Gastrocnemius medialis (tissue), 4 donors: ENCODE measurements around the gene PPP1R14C. TPM values are rescaled to one million over a fixed set of nuclear protein-coding genes. Genes with fewer than 3 reads are reported as not detected.

Experiments used
- ATAC-seq, 2 donors: fragments of 150-250 bp; one replicate each; pipeline ENCODE4 v1.9.1; 2016
- DNase-seq, 2 donors: peaks; one replicate each; pipeline ENCODE4 v3.0.0-alpha.2; 2019
- H3K27ac ChIP-seq, 4 donors: fragments of 200-600 bp; sonication (generic); 1 replicate in 1 of 4; 2 replicates in 3 of 4; pipeline ENCODE4 v1.5.1; 2016 to 2018; ENCODE audit warnings: mild to moderate bottlenecking in 2 of 4, moderate library complexity in 1 of 4
- H3K27me3 ChIP-seq, 3 donors: fragments of 200-600 bp; sonication (generic) in 2 of 3; 1 replicate in 1 of 3; 2 replicates in 2 of 3; pipeline versions ENCODE4 v1.5.1 to v1.6.0; 2016 to 2019; ENCODE audit warnings: mild to moderate bottlenecking in 1 of 3, moderate library complexity in 1 of 3
- H3K36me3 ChIP-seq, 2 donors: fragments of 200-600 bp; sonication (generic) in 1 of 2; one replicate each; pipeline ENCODE4 v1.5.1; 2017 to 2018
- H3K4me1 ChIP-seq, 2 donors: fragments of 200-600 bp; sonication (generic) in 1 of 2; one replicate each; pipeline ENCODE4 v1.5.1; 2016 to 2017; ENCODE audit warnings: mild to moderate bottlenecking in 2 of 2
- H3K4me3 ChIP-seq, 4 donors: fragments of 200-600 bp; sonication (generic) in 3 of 4; 1 replicate in 1 of 4; 2 replicates in 3 of 4; pipeline ENCODE4 v1.5.1; 2016 to 2019; ENCODE audit warnings: mild to moderate bottlenecking in 2 of 4
- H3K9me3 ChIP-seq, 3 donors: fragments of 200-600 bp; sonication (generic) in 2 of 3; 1 replicate in 1 of 3; 2 replicates in 2 of 3; pipeline ENCODE4 v1.5.1; 2016 to 2019
- CTCF ChIP-seq, 5 experiments: fragments of 450-650 bp in 3 of 5; fragments of 200-600 bp in 2 of 5; sonication (generic) in 2 of 5; IDR thresholded peaks in 4 of 5; conservative IDR thresholded peaks in 1 of 5; 1 replicate in 4 of 5; 2 replicates in 1 of 5; pipeline ENCODE4 v1.5.1; 2016 to 2019; ENCODE audit warnings: antibody characterized with exemption in 5 of 5, mild to moderate bottlenecking in 3 of 5, moderate library complexity in 3 of 5
- POLR2A ChIP-seq, 2 donors: fragments of 450-650 bp; IDR thresholded peaks; one replicate each; pipeline ENCODE4 v1.6.1; 2017; ENCODE audit warnings: antibody characterized with exemption in 2 of 2, mild to moderate bottlenecking in 2 of 2, moderate library complexity in 2 of 2
- in situ Hi-C, 4 donors: fragments of 200-750 bp; cut with MboI; loops; one replicate each; pipeline versions ENCODE4 v1.15.0 to v1.8.0; 2017; ENCODE audit warnings: low sequenced_read_pairs in 4 of 4
- intact Hi-C: fragments of 100-400 bp; cut with DNase I; formaldehyde crosslinking; loops from one replicate; pipeline ENCODE4 v1.15.1; 2023; ENCODE audit warnings: low total_unique reads
- total RNA-seq, 4 donors: library from RNA; depleted of rRNA; stranded (reverse); fragments of >200 nt; gene quantifications; one replicate each; pipeline versions ENCODE4 v1.1.0 to v1.2.3, GENCODE V29; 2016

Gene PPP1R14C
- total RNA-seq, 4 donors from 2014 or later: 14.9 to 37.0 (median 21.7) TPM

DNA sequence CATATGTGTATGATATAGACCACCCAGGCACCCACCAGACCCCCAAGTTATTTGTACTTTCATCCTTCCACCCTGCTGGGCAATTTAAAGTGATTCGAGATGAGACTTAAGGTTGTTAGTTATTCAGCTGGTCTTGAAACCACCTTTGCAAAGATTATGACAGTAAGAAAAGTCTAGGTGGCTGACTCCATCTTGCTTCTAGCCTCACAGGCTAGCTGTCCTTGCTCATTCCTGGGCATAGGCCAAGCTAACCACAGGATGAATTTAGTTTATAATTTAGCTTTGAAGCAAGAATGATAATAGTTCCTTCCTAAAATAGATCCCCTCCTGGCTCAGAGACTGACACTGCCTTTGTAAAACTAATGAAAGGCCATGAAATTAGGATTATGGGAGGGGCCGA is 154.0 kb downstream of the PPP1R14C start:
- H3K36me3 ChIP-seq: no peaks in the 10 kb centered on the region
- no peak overlapping the region for H3K4me3 ChIP-seq
- no peak for DNase-seq
- no peak overlapping the region for H3K27ac ChIP-seq
- TF ChIP-seq POLR2A (IDR thresholded peaks at IDR 0.05) (no peak), CTCF (IDR thresholded peaks at IDR 0.05 in 4 of 5, conservative IDR thresholded peaks at IDR 0.05 in 1 of 5) (no peak)
- in situ Hi-C loops: no loop called here
- no peaks in the 10 kb centered on the region for H3K27me3 ChIP-seq
- peaks cover 0 to 15% (median 0%) of the 10 kb centered on the region in 3 donors for H3K9me3 ChIP-seq
- peaks cover 6% of the 10 kb centered on the region in 2 donors for H3K4me1 ChIP-seq
- ATAC-seq: no peak
- intact Hi-C loops: no loop called here

- DNase-seq: no peak
These were observed 154.6 kb downstream of the PPP1R14C start for GRCh38 chr6:150297327-150298029.

DNA sequence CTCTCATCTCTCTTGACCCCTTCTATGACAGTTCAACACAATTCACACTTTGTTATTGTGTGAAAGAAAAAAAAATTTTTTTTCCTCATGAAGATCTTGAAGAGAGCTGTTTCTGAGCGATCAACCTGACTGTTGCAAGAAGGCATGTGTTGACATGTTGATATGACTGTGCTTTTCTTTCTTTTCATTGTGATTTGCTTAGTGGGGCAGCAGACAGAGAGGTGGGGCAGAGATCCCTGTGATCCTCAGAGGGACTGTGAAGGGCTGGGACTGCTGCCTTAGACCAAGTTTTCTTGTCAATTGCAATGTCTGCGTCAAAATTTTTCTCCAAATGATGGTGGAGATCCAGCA is 155.2 kb downstream of the PPP1R14C start:
- TF ChIP-seq CTCF (IDR thresholded peaks at IDR 0.05 in 4 of 5, conservative IDR thresholded peaks at IDR 0.05 in 1 of 5) (no peak), POLR2A (IDR thresholded peaks at IDR 0.05) (no peak)
- no peak for DNase-seq
- Histone ChIP-seq H3K9me3 (peaks cover 0 to 15% (median 0%) of the 10 kb centered on the region in 3 donors), H3K27ac (no peak overlapping the region), H3K36me3 (no peaks in the 10 kb centered on the region), H3K27me3 (no peaks in the 10 kb centered on the region), H3K4me3 (no peak overlapping the region), H3K4me1 (peaks cover 6% of the 10 kb centered on the region in 2 donors)
- no peak for ATAC-seq
- intact Hi-C loops: no loop called here
- in situ Hi-C loops: no loop called here

More at GRCh38 chr6:150297327-150298029, 154.6 kb downstream of the PPP1R14C start:
- Histone ChIP-seq H3K27me3 (no peaks in the 10 kb centered on the region), H3K4me1 (peaks cover 6% of the 10 kb centered on the region in 2 donors), H3K27ac (no peak overlapping the region), H3K9me3 (peaks cover 0 to 15% (median 0%) of the 10 kb centered on the region in 3 donors), H3K36me3 (no peaks in the 10 kb centered on the region), H3K4me3 (no peak overlapping the region)
- TF ChIP-seq CTCF (IDR thresholded peaks at IDR 0.05 in 4 of 5, conservative IDR thresholded peaks at IDR 0.05 in 1 of 5) (no peak), POLR2A (IDR thresholded peaks at IDR 0.05) (no peak)
- ATAC-seq: no peak
- in situ Hi-C loops: no loop called here
- intact Hi-C loops: no loop called here

DNA sequence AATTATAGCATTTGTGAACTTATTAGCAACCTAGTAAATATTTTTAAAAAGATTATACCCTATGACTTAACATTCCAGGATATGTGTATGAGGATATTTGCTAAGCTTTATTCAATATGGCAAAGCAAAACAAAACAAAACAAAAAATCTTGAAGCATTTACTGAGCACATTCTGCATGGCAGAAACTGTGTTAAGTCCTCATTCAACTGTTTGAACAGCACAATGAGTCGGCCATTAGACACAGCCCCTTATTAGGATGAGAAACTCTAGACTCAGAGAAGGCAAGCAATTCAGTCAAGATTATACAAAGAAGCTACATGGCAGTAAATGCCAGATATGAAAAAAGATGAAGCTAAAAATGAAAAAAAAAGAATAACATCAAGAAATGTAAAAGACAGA is 155.8 kb downstream of the PPP1R14C start:
- Histone ChIP-seq H3K36me3 (no peaks in the 10 kb centered on the region), H3K27me3 (no peaks in the 10 kb centered on the region), H3K4me1 (peaks cover 6% of the 10 kb centered on the region in 2 donors), H3K4me3 (no peak overlapping the region), H3K27ac (no peak overlapping the region), H3K9me3 (peaks cover 0 to 15% (median 0%) of the 10 kb centered on the region in 3 donors)
- in situ Hi-C loops: no loop called here
- intact Hi-C loops: no loop called here
- DNase-seq (no peak), ATAC-seq (no peak)
- TF ChIP-seq POLR2A (IDR thresholded peaks at IDR 0.05): no peak
- no peak for TF ChIP-seq CTCF (IDR thresholded peaks at IDR 0.05 in 4 of 5, conservative IDR thresholded peaks at IDR 0.05 in 1 of 5)

Other genes starting within 250 kb of the PPP1R14C start
- 1 to 10 TPM in 1 of 4 donors, not detected in 3; 3.9 TPM for gene RAET1E, start 244.9 kb upstream of the PPP1R14C start, total RNA-seq
- under 1 TPM in 1 of 4 donors, not detected in 3; 0.89 TPM for gene RAET1G, start 219.9 kb upstream of the PPP1R14C start, total RNA-seq
- gene ULBP2, start 201.0 kb upstream of the PPP1R14C start, total RNA-seq: under 1 TPM in 2 of 4 donors, not detected in 2; 0.44 to 0.49 TPM
- under 1 TPM in 1 of 4 donors, not detected in 3; 0.16 TPM for gene ULBP1, start 179.1 kb upstream of the PPP1R14C start, total RNA-seq
- not detected for gene RAET1L, start 117.5 kb upstream of the PPP1R14C start, total RNA-seq
- 1 to 10 TPM in 1 of 4 donors, not detected in 3; 1.1 TPM for gene ULBP3, start 73.9 kb upstream of the PPP1R14C start, total RNA-seq
- gene IYD, start 226.0 kb downstream of the PPP1R14C start, total RNA-seq: under 1 TPM in 2 of 4 donors, not detected in 2; 0.10 to 0.20 TPM